WI38 (cell line): ENCODE measurements around the gene NDUFS1.
"Not testable (repeated sequence)": the region's sequence is repeated elsewhere in the genome, so short reads cannot be mapped to it uniquely, and the experiment has no call there.

Source experiments
- H3K4me3 ChIP-seq: 2 replicates; pipeline ENCODE4 v1.5.1; 2011; ENCODE audit warnings: low read depth, mild to moderate bottlenecking, control low read depth, low read length
- TF ChIP-seq, protein P1 (sequence below): IDR thresholded peaks from 2 replicates; pipeline ENCODE4 v1.5.1; 2012; ENCODE audit warnings: low read depth, mild to moderate bottlenecking, control low read depth, low read length

Gene NDUFS1

DNA sequence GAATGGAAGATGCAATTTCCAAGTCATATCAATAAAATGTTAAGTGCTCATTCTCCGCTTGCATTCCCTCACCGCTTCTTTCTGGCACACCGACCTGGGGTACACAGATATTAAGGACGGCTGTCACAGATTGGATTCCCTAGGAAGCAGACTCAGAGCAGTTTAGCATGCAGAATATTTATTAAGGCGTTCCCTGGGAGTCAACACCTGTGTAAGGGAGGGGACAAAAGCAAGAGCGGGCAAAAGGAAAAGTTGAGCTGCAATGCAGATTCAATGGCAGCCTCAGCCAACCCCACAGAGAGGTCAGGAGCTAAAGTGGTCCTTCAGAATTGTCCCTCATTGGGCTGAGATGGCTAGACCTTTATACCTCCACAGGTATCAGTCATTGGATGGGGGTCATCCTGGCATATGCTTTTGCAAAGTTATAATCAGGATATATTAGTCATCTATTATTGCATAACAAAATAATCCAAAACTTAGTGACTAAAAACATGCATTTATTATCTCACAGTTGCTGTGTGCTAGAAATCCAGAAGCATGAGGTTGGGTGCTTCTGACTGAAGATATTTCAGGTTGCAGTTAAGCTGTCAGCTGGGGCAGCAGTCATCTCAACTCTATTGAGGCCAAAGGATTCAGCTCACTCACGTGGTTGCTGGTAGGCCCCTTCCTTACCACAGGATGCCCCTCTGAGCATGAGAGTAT is 46.2 kb downstream of the NDUFS1 start:
- TF ChIP-seq, protein P1, sequence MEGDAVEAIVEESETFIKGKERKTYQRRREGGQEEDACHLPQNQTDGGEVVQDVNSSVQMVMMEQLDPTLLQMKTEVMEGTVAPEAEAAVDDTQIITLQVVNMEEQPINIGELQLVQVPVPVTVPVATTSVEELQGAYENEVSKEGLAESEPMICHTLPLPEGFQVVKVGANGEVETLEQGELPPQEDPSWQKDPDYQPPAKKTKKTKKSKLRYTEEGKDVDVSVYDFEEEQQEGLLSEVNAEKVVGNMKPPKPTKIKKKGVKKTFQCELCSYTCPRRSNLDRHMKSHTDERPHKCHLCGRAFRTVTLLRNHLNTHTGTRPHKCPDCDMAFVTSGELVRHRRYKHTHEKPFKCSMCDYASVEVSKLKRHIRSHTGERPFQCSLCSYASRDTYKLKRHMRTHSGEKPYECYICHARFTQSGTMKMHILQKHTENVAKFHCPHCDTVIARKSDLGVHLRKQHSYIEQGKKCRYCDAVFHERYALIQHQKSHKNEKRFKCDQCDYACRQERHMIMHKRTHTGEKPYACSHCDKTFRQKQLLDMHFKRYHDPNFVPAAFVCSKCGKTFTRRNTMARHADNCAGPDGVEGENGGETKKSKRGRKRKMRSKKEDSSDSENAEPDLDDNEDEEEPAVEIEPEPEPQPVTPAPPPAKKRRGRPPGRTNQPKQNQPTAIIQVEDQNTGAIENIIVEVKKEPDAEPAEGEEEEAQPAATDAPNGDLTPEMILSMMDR: no peak

DNA sequence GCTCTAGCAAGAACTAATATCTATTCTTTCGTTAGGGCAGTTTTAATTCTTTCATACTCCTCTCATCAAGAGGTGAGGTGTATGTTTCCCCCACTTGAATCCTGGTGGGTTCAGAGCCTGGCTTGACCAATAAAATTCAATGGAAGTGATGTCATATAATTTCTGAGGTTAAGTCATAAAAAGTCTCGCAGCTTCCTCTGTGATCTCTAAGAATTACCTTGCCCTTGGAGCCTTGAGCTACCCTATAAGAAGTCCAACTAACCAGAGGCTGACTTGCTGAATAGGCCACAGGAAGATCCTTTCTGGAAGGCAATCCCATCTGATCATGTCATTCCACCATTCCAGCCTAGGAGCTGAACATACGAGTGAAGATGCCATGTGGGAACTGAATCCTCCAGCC is 47.1 kb downstream of the NDUFS1 start:
- H3K4me3 ChIP-seq: no peak overlapping the region
- TF ChIP-seq, protein P1: no peak

More for the DNA sequence above, 46.2 kb downstream of the NDUFS1 start:
- no peak overlapping the region for H3K4me3 ChIP-seq

DNA sequence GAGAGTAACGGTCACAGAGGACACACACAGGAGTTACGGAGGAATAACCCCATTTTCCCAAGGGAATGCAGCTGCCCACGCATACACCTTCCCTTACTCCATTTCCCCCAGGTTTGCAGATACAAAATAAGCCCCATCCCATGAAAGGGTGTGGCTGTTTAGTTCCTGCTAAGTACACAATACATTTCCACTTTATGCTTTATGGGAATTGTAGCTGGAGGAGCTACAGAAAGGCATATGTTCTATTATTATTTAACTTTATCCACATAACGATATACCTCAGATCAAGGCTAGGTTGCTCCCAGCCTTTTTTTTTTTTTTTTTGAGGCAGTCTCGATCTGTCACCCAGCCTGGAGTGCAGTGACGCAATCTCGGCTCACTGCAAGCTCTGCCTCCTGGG is 50.5 kb downstream of the NDUFS1 start:
- TF ChIP-seq, protein P1: no peak
- no peak overlapping the region for H3K4me3 ChIP-seq

DNA sequence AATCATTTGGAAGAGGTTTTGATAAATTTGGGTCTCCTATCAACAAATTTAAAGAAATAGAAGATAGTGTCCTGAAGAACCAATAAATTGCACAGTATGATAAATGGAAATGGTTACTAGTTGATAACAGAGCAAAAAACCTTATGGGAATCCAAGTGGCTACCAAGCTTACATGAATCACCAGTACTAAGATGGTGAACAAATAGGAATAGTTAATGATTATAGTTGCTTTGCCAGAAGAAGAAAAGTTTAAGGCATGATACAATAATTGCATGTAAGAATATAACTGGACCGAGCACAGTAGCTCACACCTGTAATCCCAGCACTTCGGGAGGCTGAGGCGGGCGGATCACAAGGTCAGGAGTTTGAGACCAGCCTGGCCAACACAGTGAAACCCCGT is 53.7 kb downstream of the NDUFS1 start:
- TF ChIP-seq, protein P1: no peak
- no peak overlapping the region for H3K4me3 ChIP-seq

DNA sequence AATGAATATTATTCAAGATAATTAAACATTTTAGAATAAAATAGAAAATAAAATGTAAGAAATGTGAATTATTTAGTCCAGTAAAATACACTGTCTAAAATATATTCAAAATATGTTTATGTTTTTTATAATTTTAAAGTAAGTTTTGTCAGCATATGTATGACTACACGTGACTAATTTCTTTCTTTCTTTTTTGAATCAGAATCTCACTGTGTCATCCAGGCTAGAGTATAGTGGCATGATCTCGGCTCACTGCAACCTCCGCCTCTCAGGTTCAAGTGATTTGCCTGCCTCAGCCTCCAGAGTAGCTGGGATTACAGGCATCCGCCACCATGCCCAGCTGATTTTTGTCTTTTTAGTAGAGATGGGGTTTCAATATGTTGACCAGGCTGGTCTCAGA is 54.2 kb downstream of the NDUFS1 start:
- no peak overlapping the region for H3K4me3 ChIP-seq
- TF ChIP-seq, protein P1: no peak

DNA sequence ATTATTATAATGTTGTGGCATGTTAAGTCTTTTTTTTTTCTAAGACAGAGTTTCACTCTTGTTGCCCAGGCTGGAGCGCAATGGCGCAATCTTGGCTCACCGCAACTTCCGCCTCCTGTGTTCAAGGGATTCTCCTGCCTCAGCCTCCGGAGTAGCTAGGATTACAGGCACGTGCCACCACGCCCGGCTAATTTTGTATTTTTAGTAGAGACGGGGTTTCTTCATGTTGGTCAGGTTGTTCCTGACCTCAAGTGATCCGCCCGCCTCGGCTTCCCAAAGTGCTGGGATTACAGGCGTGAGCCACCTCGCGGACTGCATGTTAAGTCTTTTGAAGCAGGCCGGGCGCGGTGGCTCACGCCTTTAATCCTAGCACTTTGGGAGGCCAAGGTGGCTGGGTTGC is 60.4 kb downstream of the NDUFS1 start:
- H3K4me3 ChIP-seq: not testable (repeated sequence)

DNA sequence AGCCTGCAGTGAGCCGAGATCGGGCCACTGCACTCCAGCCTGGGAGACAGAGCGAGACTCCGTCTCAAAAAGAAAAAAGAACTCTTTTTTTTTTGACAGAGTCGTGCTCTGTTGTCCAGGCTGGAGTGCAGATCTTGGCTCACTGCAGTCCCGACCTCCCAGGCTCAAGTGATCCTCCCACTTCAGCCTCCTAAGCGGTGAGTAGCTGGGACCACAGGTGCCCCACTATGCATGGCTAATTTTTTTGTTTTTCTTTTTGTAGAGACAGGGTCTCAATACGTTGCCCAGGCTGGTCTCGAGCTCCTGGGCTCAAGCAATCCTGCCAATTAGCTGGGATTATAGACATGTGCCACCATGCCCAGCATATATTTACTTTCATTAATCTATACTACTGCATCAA is 60.8 kb downstream of the NDUFS1 start:
- TF ChIP-seq, protein P1: no peak
- H3K4me3 ChIP-seq: no peak overlapping the region

DNA sequence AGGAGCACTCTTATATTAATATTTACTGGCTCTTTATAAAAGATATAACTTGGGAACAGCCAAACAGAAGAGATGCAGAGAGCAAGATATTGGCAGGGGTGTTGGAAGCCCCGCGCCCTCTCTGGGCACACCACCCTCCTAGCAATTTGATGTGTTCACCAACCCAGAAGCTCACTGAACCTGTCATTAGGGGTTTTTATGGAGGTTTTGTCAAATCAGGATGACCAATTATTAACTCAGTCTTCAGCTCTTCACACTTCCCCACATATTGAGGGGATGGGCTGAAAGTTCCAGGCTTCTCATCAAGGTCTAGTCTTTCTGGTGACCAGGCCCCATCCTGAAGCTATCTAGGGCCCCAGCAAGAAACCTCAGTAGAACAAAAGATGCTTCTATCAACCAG is 62.4 kb downstream of the NDUFS1 start:
- no peak overlapping the region for H3K4me3 ChIP-seq

More for the DNA sequence above, 62.4 kb downstream of the NDUFS1 start:
- TF ChIP-seq, protein P1: no peak
